K562 (cell line): ENCODE measurements around the gene CNTN4. TPM values are rescaled to one million over a fixed set of nuclear protein-coding genes. Genes with fewer than 3 reads are reported as not detected.
A peak's percentile ranks its signal among the peaks of the same experiment; 100 is the strongest.

Experiments used
- ATAC-seq: fragments of 200-7000 bp; cut with Tn5 transposase; 3 replicates; pipeline ENCODE4 v1.9.1; 2020; ENCODE audit warnings: moderate library complexity
- BruUV-seq: library from RNA; stranded (reverse); fragments of 400-500 nt; replicated peaks from 2 replicates; lab custom pipeline; 2021; lab: Mats Ljungman, UMichigan
- CTCF ChIA-PET: fragments of 300-600 bp; formaldehyde crosslinking; extraction: SDS; loops from one replicate; lab custom pipeline; 2021; ENCODE audit warnings: low intra/inter-chr PET ratio; lab: Yijun Ruan, JAX
- POLR2A ChIA-PET: fragments of 300-600, 350-650 bp; sonication (Branson Sonifier 250); formaldehyde crosslinking; extraction: SDS; loops from one replicate; lab custom pipeline; 2021; ENCODE audit warnings: antibody characterized with exemption, inconsistent platforms; lab: Yijun Ruan, JAX
- DNase-seq, 4 experiments: peaks; one replicate each; pipeline versions ENCODE4 v3.0.0 to v3.0.0-alpha.2; 2011 to 2018; ENCODE audit warnings: low spot score in 3 of 4, mixed read lengths in 3 of 4; ENCODE audit errors: extremely low read depth in 1 of 4
- FAIRE-seq: peaks from 2 replicates; lab custom pipeline; 2011; peaks lifted over from hg19 to GRCh38; lab: Jason Lieb, UNC
- H2AFZ ChIP-seq: 2 replicates; pipeline ENCODE4 v1.6.0; 2011; ENCODE audit warnings: low read depth, low read length, control low read depth, inconsistent platforms
- H3K27ac ChIP-seq: fragments of 200-600 bp; 3 replicates; pipeline ENCODE4 v1.8.0; 2011; ENCODE audit warnings: low read depth, mild to moderate bottlenecking, control low read depth, inconsistent platforms, low read length, moderate library complexity, mixed read lengths; ENCODE audit errors: extremely low read depth
- H3K27me3 ChIP-seq, 2 experiments: fragments of 300-600 bp in 1 of 2; 2 replicates in 1 of 2; 3 replicates in 1 of 2; pipeline versions ENCODE4 v1.6.0 to v1.8.0; 2011; ENCODE audit warnings: inconsistent platforms in 2 of 2, low read length in 2 of 2, mild to moderate bottlenecking in 1 of 2, mixed read lengths in 1 of 2, moderate library complexity in 1 of 2; ENCODE audit not compliant: control insufficient read depth in 2 of 2, insufficient read depth in 2 of 2
- H3K36me3 ChIP-seq: fragments of 300-600 bp; 3 replicates; pipeline ENCODE4 v1.8.0; 2011; ENCODE audit warnings: mild to moderate bottlenecking, low read length, inconsistent platforms; ENCODE audit not compliant: control insufficient read depth, insufficient read depth
- H3K4me1 ChIP-seq, 2 experiments: fragments of 200-600 bp in 1 of 2; replicated peaks in 1 of 2; 2 replicates in 1 of 2; 3 replicates in 1 of 2; pipeline versions ENCODE4 v1.5.1 to v1.8.0; 2011; ENCODE audit warnings: inconsistent platforms in 2 of 2, low read length in 2 of 2, mild to moderate bottlenecking in 1 of 2, mixed read lengths in 1 of 2, moderate library complexity in 1 of 2; ENCODE audit not compliant: control insufficient read depth in 2 of 2, insufficient read depth in 2 of 2
- H3K4me2 ChIP-seq: 2 replicates; pipeline ENCODE4 v1.6.1; 2011; ENCODE audit warnings: low read length, control low read depth, inconsistent platforms, mixed read lengths; ENCODE audit not compliant: insufficient read depth
- H3K4me3 ChIP-seq: fragments of 200-600 bp; sonication (generic), shearing (Covaris generic); 2 replicates; pipeline ENCODE4 v1.5.1; 2016; ENCODE audit warnings: control low read depth, inconsistent platforms
- H3K79me2 ChIP-seq: fragments of 200-600 bp; 3 replicates; pipeline ENCODE4 v1.8.0; 2011; ENCODE audit warnings: low read length, inconsistent platforms; ENCODE audit not compliant: control insufficient read depth, insufficient read depth
- H3K9ac ChIP-seq, 2 experiments: 2 replicates each; pipeline versions ENCODE4 v1.6.0 to v1.6.1; 2011; ENCODE audit warnings: low read depth in 2 of 2, low read length in 2 of 2, control low read depth in 1 of 2, inconsistent platforms in 1 of 2, mild to moderate bottlenecking in 1 of 2, mixed read lengths in 1 of 2; ENCODE audit not compliant: insufficient read depth in 1 of 2
- H3K9me1 ChIP-seq: one replicate; pipeline ENCODE4 v1.6.0; 2011; ENCODE audit warnings: inconsistent platforms, mild to moderate bottlenecking, low read length, moderate library complexity; ENCODE audit not compliant: control insufficient read depth, insufficient read depth
- H3K9me3 ChIP-seq: replicated peaks from 2 replicates; pipeline ENCODE4 v1.5.1; 2011; ENCODE audit warnings: low read depth, low read length, inconsistent platforms; ENCODE audit not compliant: control insufficient read depth, insufficient read depth
- H4K20me1 ChIP-seq: replicated peaks from 2 replicates; pipeline ENCODE4 v1.6.1; 2011; ENCODE audit warnings: low read length, inconsistent platforms, mixed read lengths; ENCODE audit not compliant: control insufficient read depth, insufficient read depth
- REST ChIP-seq, 2 experiments: fragments of 450-650 bp; formaldehyde crosslinking in 1 of 2; IDR thresholded peaks; 2 replicates each; pipeline versions ENCODE4 v1.4.0 to v1.6.1; 2014 to 2020; ENCODE audit warnings: mild to moderate bottlenecking in 2 of 2, borderline replicate concordance in 1 of 2, low read depth in 1 of 2
- ZNF717 ChIP-seq: fragments of 250-450 bp; sonication (Bioruptor Pico); IDR thresholded peaks from 2 replicates; pipeline ENCODE4 v1.5.0; 2021
- WGBS: fragments of 100-300 bp; shearing (Covaris generic); methylation state at CpG from one replicate; pipeline ENCODE4 v1.1.6; 2016; ENCODE audit warnings: low coverage, mixed read lengths; ENCODE audit not compliant: insufficient coverage; ENCODE audit errors: missing lambda C conversion rate; 5-methylcytosine and 5-hydroxymethylcytosine counted together
- in situ Hi-C: fragments of 300-500 bp; cut with MboI; formaldehyde crosslinking; loops from 4 replicates; pipeline ENCODE4 v1.15.0; 2018; ENCODE audit warnings: inconsistent platforms, mixed read lengths
- intact Hi-C: fragments of 100-400 bp; cut with micrococcal nuclease; formaldehyde crosslinking; loops from 2 replicates; pipeline ENCODE4 v1.14.2; 2022
- polyA plus RNA-seq, 8 experiments: library from polyadenylated mRNA; depleted of rRNA in 4 of 8; stranded (reverse) in 5 of 8; unstranded in 3 of 8; fragments of >200 nt; fragmentation: Nextera tagmentation in 2 of 8; fragmentation: Illumina TruSeq in 1 of 8; extraction: Ambion mirVana in 2 of 8; extraction: Trizol in 1 of 8; gene quantifications; 2 replicates each; pipeline versions ENCODE4 v1.2.1 to v1.2.3, GENCODE V29; 2011 to 2014; ENCODE audit warnings: inconsistent platforms in 1 of 8, missing spikeins in 1 of 8
- total RNA-seq, 7 experiments: library from RNA; depleted of rRNA in 6 of 7; stranded (reverse); fragments of >200 nt in 6 of 7; fragmentation: Illumina TruSeq in 2 of 7; extraction: Trizol in 2 of 7; gene quantifications; 2 replicates each; pipeline versions ENCODE4 v1.2.1 to v1.2.3, GENCODE V29; 2011 to 2021; ENCODE audit warnings: low replicate concordance in 1 of 7

Gene CNTN4
- total and polyA plus RNA-seq, 9 of the 15 experiments (the other 6 are each of a cell fraction or from before 2014, with no cell fraction given) = not detected

- in situ Hi-C loops = no loop called here
- 3% methylated on average over 1 of the region's 1 CpG for WGBS
- ChIA-PET CTCF (no interaction called here), POLR2A (no interaction called here)
- intact Hi-C loops = no loop called here
- no peaks in the 10 kb centered on the region for H3K79me2 ChIP-seq
- H3K4me2 ChIP-seq = no peak overlapping the region
- peak; percentile 59 for TF ChIP-seq REST (IDR thresholded peaks at IDR 0.05; ENCODE audit: borderline replicate concordance)
- TF ChIP-seq REST (CRISPR knock-in tag; IDR thresholded peaks at IDR 0.05; ENCODE audit: low read depth) = no peak
- TF ChIP-seq ZNF717 (CRISPR knock-in tag) = no peak
- no peaks in the 10 kb centered on the region for H3K9me1 ChIP-seq
- no peak overlapping the region for H3K9ac ChIP-seq
- no peak overlapping the region for H3K27ac ChIP-seq
- H2AFZ ChIP-seq = no peak overlapping the region
- ATAC-seq (no peak), DNase-seq (no peak), FAIRE-seq (no peak)
- no peaks in the 10 kb centered on the region for H3K36me3 ChIP-seq
- no peak overlapping the region for H3K4me3 ChIP-seq
- no peaks in the 10 kb centered on the region for H3K27me3 ChIP-seq
- H3K9me3 ChIP-seq = no peaks in the 10 kb centered on the region; the same call in 1 of the 2 replicates
- BruUV-seq = no TSS peak
- H4K20me1 ChIP-seq = no peaks in the 10 kb centered on the region
- H3K4me1 ChIP-seq = no peaks in the 10 kb centered on the region
These were observed 712.1 kb downstream of the CNTN4 start for GRCh38 chr3:2810723-2811122.
